Measurements from ENCODE around the gene AKNAD1. TPM values are rescaled to one million over a fixed set of nuclear protein-coding genes. Genes with fewer than 3 reads are reported as not detected.
A peak's percentile ranks its signal among the peaks of the same experiment; 100 is the strongest.

Gene AKNAD1
- total and polyA plus RNA-seq, 2 of the 4 experiments (the other 2 are of a cell fraction) = 0.07 to 0.18 TPM

DNA sequence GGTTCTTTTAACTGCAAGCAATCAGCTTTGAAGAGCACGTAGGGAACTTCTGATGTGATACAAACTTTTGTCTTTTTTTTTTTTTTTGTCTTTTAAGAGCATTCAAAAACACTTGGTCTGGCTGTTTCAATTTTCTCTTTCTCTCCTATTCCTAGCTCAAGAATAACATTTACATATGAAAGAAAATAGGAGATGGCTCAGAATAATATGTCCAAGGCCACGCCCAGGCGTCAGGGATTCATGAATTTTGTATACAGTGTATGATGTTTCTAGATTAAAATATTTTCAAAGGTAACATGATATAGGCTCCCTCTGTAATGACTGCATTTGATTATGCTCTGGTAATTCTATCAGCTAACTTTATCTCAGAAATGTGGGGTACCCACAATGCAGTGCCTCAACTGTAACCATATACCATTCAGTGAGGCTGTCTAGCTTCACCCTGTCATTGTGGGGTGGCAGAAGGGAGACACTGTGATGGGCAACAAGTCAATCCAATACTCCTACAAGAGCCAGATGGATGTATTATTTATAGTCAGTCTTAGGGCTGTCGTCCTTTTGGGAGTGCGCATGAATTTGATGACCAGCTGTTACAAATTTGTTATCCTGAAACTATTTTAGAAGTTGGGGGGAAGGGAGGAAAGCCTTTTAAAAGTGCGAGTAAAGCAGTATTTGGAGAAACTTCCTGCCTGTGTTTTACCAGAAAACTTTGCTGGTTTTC, 1.5 kb upstream of the AKNAD1 start:
- no TSS peak for BruUV-seq (replicated peaks)
- no peak overlapping the region for H2BK5ac ChIP-seq (ENCODE audit: low read depth, low read length, poor library complexity, severe bottlenecking)
- H3K4ac ChIP-seq (ENCODE audit: low read depth, low read length) = no peak overlapping the region
- POLR2A ChIA-PET (ENCODE audit: unreplicated experiment) = no interaction called here
- in situ Hi-C loops (cut with MboI; ENCODE audit: low sequenced_read_pairs) (no loop called here), intact Hi-C loops (cut with micrococcal nuclease) (no loop called here), dilution Hi-C loops (cut with HindIII; ENCODE audit: low sequenced_read_pairs, unreplicated experiment) (no loop called here)
- no peak overlapping the region for H3K14ac ChIP-seq (replicated peaks; ENCODE audit: low read depth, low read length)
- no peaks in the 10 kb centered on the region for H3K9me1 ChIP-seq (ENCODE audit: insufficient read depth, low read length)
- H3K9me3 ChIP-seq (ENCODE audit: control insufficient read depth, insufficient read depth, low read length) = no peaks in the 10 kb centered on the region
- H3K18ac ChIP-seq (ENCODE audit: low read depth, low read length) = no peak overlapping the region
- no peak overlapping the region for H3K23ac ChIP-seq (ENCODE audit: low read depth, low read length)
- H2AK9ac ChIP-seq (replicated peaks; ENCODE audit: low read depth, low read length, poor library complexity) = no peak overlapping the region
- H2AFZ ChIP-seq (replicated peaks; ENCODE audit: low read length, poor library complexity) = no peak overlapping the region
- DNase-seq (no peak), ATAC-seq (ENCODE audit: low read depth) (0 out of 2 replicates have a peak, but pooled peaks have one; percentile 14)
- no peak overlapping the region for H2BK120ac ChIP-seq (ENCODE audit: low read depth, low read length)
- H3K36me3 ChIP-seq (ENCODE audit: control insufficient read depth, insufficient read depth, low read length) = no peaks in the 10 kb centered on the region
- no peak overlapping the region for H3K27ac ChIP-seq (ENCODE audit: insufficient read depth, low read length)
- no peak overlapping the region for H4K5ac ChIP-seq (ENCODE audit: low read depth, low read length)
- H3K4me2 ChIP-seq (ENCODE audit: low read depth, low read length) = no peak overlapping the region
- H3K79me1 ChIP-seq (ENCODE audit: low read depth in 1 of 2, low read length in 2 of 2) = no peaks in the 10 kb centered on the region
- H4K8ac ChIP-seq (ENCODE audit: low read depth in 2 of 2, low read length in 2 of 2) = no peak overlapping the region
- H3K56ac ChIP-seq (ENCODE audit: extremely low read depth, insufficient read depth, low read length) = no peak overlapping the region
- no peak overlapping the region for H4K91ac ChIP-seq (ENCODE audit: insufficient read depth, low read depth, low read length)
- H2BK15ac ChIP-seq (ENCODE audit: low read depth, low read length) = no peak overlapping the region
- H3K4me1 ChIP-seq (ENCODE audit: control insufficient read depth, insufficient read depth, low read length) = no peaks in the 10 kb centered on the region
- H3K4me3 ChIP-seq (ENCODE audit: insufficient read depth, low read depth, low read length) = no peak overlapping the region
- TF ChIP-seq, protein P1, sequence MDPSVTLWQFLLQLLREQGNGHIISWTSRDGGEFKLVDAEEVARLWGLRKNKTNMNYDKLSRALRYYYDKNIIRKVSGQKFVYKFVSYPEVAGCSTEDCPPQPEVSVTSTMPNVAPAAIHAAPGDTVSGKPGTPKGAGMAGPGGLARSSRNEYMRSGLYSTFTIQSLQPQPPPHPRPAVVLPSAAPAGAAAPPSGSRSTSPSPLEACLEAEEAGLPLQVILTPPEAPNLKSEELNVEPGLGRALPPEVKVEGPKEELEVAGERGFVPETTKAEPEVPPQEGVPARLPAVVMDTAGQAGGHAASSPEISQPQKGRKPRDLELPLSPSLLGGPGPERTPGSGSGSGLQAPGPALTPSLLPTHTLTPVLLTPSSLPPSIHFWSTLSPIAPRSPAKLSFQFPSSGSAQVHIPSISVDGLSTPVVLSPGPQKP (IDR thresholded peaks at IDR 0.05; ENCODE audit: borderline replicate concordance, low read depth, low read length) = no peak
- TF ChIP-seq RCOR1 (IDR thresholded peaks at IDR 0.05; ENCODE audit: insufficient replicate concordance, low read length) = no peak
- TF ChIP-seq BHLHE40 (IDR thresholded peaks at IDR 0.05; ENCODE audit: low read depth, low read length) = no peak
- TF ChIP-seq RAD21 (IDR thresholded peaks at IDR 0.05; ENCODE audit: low read length) = no peak
- no peak for TF ChIP-seq CHD1 (IDR thresholded peaks at IDR 0.05; ENCODE audit: low read depth, low read length)
- TF ChIP-seq SMC3 (IDR thresholded peaks at IDR 0.05; ENCODE audit: low read depth, low read length) = no peak
- no peak for TF ChIP-seq NFE2L2 (IDR thresholded peaks at IDR 0.05; ENCODE audit: low read depth, low read length)
- no peak for TF ChIP-seq FOS (IDR thresholded peaks at IDR 0.05; ENCODE audit: low read depth, low read length)
- no peak for TF ChIP-seq CEBPB (IDR thresholded peaks at IDR 0.05; ENCODE audit: low read depth, low read length)
- no peak for TF ChIP-seq MXI1 (IDR thresholded peaks at IDR 0.05; ENCODE audit: borderline replicate concordance, low read depth, low read length)
- TF ChIP-seq RFX5 (IDR thresholded peaks at IDR 0.05; ENCODE audit: low read depth, low read length) = no peak
- TF ChIP-seq MAZ (IDR thresholded peaks at IDR 0.05; ENCODE audit: borderline replicate concordance, low read depth, low read length) = no peak
- no peak for TF ChIP-seq POLR2A (IDR thresholded peaks at IDR 0.05; ENCODE audit: low read depth, low read length)
- TF ChIP-seq MAFK (IDR thresholded peaks at IDR 0.05; ENCODE audit: low read depth, low read length) = no peak
- TF ChIP-seq, protein P2, sequence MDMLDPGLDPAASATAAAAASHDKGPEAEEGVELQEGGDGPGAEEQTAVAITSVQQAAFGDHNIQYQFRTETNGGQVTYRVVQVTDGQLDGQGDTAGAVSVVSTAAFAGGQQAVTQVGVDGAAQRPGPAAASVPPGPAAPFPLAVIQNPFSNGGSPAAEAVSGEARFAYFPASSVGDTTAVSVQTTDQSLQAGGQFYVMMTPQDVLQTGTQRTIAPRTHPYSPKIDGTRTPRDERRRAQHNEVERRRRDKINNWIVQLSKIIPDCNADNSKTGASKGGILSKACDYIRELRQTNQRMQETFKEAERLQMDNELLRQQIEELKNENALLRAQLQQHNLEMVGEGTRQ (IDR thresholded peaks at IDR 0.05; ENCODE audit: low read depth, low read length) = no peak
- TF ChIP-seq, protein P3, sequence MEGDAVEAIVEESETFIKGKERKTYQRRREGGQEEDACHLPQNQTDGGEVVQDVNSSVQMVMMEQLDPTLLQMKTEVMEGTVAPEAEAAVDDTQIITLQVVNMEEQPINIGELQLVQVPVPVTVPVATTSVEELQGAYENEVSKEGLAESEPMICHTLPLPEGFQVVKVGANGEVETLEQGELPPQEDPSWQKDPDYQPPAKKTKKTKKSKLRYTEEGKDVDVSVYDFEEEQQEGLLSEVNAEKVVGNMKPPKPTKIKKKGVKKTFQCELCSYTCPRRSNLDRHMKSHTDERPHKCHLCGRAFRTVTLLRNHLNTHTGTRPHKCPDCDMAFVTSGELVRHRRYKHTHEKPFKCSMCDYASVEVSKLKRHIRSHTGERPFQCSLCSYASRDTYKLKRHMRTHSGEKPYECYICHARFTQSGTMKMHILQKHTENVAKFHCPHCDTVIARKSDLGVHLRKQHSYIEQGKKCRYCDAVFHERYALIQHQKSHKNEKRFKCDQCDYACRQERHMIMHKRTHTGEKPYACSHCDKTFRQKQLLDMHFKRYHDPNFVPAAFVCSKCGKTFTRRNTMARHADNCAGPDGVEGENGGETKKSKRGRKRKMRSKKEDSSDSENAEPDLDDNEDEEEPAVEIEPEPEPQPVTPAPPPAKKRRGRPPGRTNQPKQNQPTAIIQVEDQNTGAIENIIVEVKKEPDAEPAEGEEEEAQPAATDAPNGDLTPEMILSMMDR (conservative IDR thresholded peaks at IDR 0.05; ENCODE audit: low read depth, low read length) = no peak
- H2BK20ac ChIP-seq (ENCODE audit: low read depth, low read length) = no peak overlapping the region
- H3K9ac ChIP-seq (ENCODE audit: low read depth, low read length) = no peak overlapping the region
- H3K27me3 ChIP-seq (ENCODE audit: control insufficient read depth, insufficient read depth, low read length) = peaks cover 4% of the 10 kb centered on the region; the same call in 1 of the 2 replicates
- no peaks in the 10 kb centered on the region for H4K20me1 ChIP-seq (ENCODE audit: insufficient read depth, low read length)
- no CpG with 5 or more reads among the region's 6 CpGs for WGBS, 2 experiments (ENCODE audit: extremely low coverage in 2 of 2, insufficient read length in 1 of 2)
- CTCF ChIA-PET = no interaction called here
- no peak overlapping the region for H2AK5ac ChIP-seq (ENCODE audit: low read depth, low read length)

Data from IMR-90 (cell line).